SU-DHL-6 (cell line): ENCODE results near the gene NCOA3.

Experiments
- CTCF ChIP-seq: fragments of 200-600 bp; sonication (generic); IDR thresholded peaks from one replicate; pipeline ENCODE4 v1.5.1; 2017; ENCODE audit warnings: antibody characterized with exemption, mild to moderate bottlenecking, low read length, moderate library complexity; ENCODE audit not compliant: insufficient read depth, poor library complexity, severe bottlenecking
- EZH2phosphoT487 ChIP-seq: fragments of 200-600 bp; sonication (generic), shearing (Covaris generic); conservative IDR thresholded peaks from 2 replicates; pipeline ENCODE4 v1.6.1; 2018; ENCODE audit warnings: mild to moderate bottlenecking, antibody characterized with exemption, low read length, moderate library complexity, mixed read lengths

DNA sequence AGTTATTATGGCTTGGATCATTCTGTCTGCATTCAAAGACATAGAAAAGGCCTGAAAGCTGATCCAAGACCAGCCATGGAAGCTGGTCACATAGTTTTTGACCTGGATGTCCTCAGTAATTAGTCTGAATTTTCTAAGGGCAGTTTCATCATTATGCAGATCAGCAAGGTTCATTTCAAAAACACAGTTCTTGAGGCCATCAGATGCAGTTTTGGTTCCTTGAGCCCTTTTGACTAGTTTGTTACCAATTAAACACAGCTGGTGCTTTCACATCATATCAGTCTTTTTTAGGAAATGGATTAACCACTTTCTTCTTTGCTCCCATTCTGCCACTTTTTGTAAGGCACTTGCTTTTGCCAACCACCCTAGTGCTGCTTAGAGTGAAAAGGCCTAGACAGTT lies 129.4 kb downstream of the NCOA3 start:
- TF ChIP-seq CTCF (no peak), EZH2phosphoT487 (no peak)
